ENCODE measurements around the gene GNGT1. TPM values are rescaled to one million over a fixed set of nuclear protein-coding genes. Genes with fewer than 3 reads are reported as not detected.

GNGT1 gene
- total and polyA plus RNA-seq, 10 donors = not detected

GRCh38 chr7:93894426-93894825 is 11.9 kb upstream of the GNGT1 start:
- no peak for DNase-seq
- H3K36me3 ChIP-seq = no peaks in the 10 kb centered on the region
- H3K4me3 ChIP-seq = no peak overlapping the region
- TF ChIP-seq POLR2A (IDR thresholded peaks at IDR 0.05) (no peak), POLR2AphosphoS5 (IDR thresholded peaks at IDR 0.05) (no peak), CTCF (IDR thresholded peaks at IDR 0.05 in 8 of 11, conservative IDR thresholded peaks at IDR 0.05 in 3 of 11) (no peak)
- no peak overlapping the region for H3K27ac ChIP-seq
- peaks cover 0 to 29% (median 18%) of the 10 kb centered on the region in 7 donors for H3K27me3 ChIP-seq (replicated peaks in 1 of 7)
- H3K4me1 ChIP-seq = peaks cover 0 to 17% (median 14%) of the 10 kb centered on the region in 6 donors
- intact Hi-C loops (cut with DNase I; ENCODE audit: low total_unique reads) = loop anchor here (10.0 kb wide), 1 partner anchor 200 kb away; no protein-coding TSS in a partner anchor
- whole genome bisulfite sequencing, 5 donors = 74 to 96% (median 84%) methylated on average over 1 of the region's 1 CpG
- H3K9me3 ChIP-seq = no peaks in the 10 kb centered on the region

- Histone ChIP-seq H3K27ac (no peak overlapping the region), H3K9me3 (no peaks in the 10 kb centered on the region), H3K4me3 (no peak overlapping the region), H3K27me3 (replicated peaks in 1 of 7) (peaks cover 0 to 24% (median 14%) of the 10 kb centered on the region in 7 donors), H3K36me3 (no peaks in the 10 kb centered on the region), H3K4me1 (peaks cover 0 to 11% (median 9%) of the 10 kb centered on the region in 6 donors)
- DNase-seq = no peak
- intact Hi-C loops (cut with DNase I; ENCODE audit: low total_unique reads) = loop anchor here (10.0 kb wide), 1 partner anchor 200 kb away; no protein-coding TSS in a partner anchor
- 74 to 90% (median 88%) methylated on average over 3 of the region's 3 CpGs for WGBS, 5 donors
- TF ChIP-seq CTCF (IDR thresholded peaks at IDR 0.05 in 8 of 11, conservative IDR thresholded peaks at IDR 0.05 in 3 of 11) = no peak
- no peak for TF ChIP-seq POLR2A (IDR thresholded peaks at IDR 0.05)
- TF ChIP-seq POLR2AphosphoS5 (IDR thresholded peaks at IDR 0.05) = no peak
These were observed 11.3 kb upstream of the GNGT1 start for GRCh38 chr7:93894966-93895640.

GRCh38 chr7:93895859-93896600 is 10.3 kb upstream of the GNGT1 start:
- Histone ChIP-seq H3K36me3 (no peaks in the 10 kb centered on the region), H3K4me3 (no peak overlapping the region), H3K4me1 (peaks cover 0 to 2% (median under 1%) of the 10 kb centered on the region in 6 donors), H3K27ac (no peak overlapping the region), H3K9me3 (no peaks in the 10 kb centered on the region), H3K27me3 (replicated peaks in 1 of 7) (peaks cover 0 to 15% (median 5%) of the 10 kb centered on the region in 7 donors)
- TF ChIP-seq POLR2A (IDR thresholded peaks at IDR 0.05) = no peak
- no peak for TF ChIP-seq CTCF (IDR thresholded peaks at IDR 0.05 in 8 of 11, conservative IDR thresholded peaks at IDR 0.05 in 3 of 11)
- TF ChIP-seq POLR2AphosphoS5 (IDR thresholded peaks at IDR 0.05) = no peak
- intact Hi-C loops (cut with DNase I; ENCODE audit: low total_unique reads) = loop anchor here (10.0 kb wide), 1 partner anchor 199 kb away; no protein-coding TSS in a partner anchor
- DNase-seq = no peak
- 90 to 93% (median 92%) methylated on average over 4 of the region's 4 CpGs for WGBS, 5 donors

- Histone ChIP-seq H3K9me3 (no peaks in the 10 kb centered on the region), H3K4me3 (no peak overlapping the region), H3K36me3 (no peaks in the 10 kb centered on the region), H3K27me3 (replicated peaks in 1 of 7) (peaks cover 0 to 6% (median 0%) of the 10 kb centered on the region in 7 donors), H3K27ac (no peak overlapping the region), H3K4me1 (peaks cover 0 to 4% (median 0%) of the 10 kb centered on the region in 6 donors)
- DNase-seq = no peak
- TF ChIP-seq POLR2AphosphoS5 (IDR thresholded peaks at IDR 0.05) (no peak), CTCF (IDR thresholded peaks at IDR 0.05 in 8 of 11, conservative IDR thresholded peaks at IDR 0.05 in 3 of 11) (no peak), POLR2A (IDR thresholded peaks at IDR 0.05) (no peak)
- 51 to 62% (median 58%) methylated on average over 2 of the region's 2 CpGs for WGBS, 5 donors
- intact Hi-C loops (cut with DNase I; ENCODE audit: low total_unique reads) = loop anchor here (10.0 kb wide), 1 partner anchor 197 kb away; no protein-coding TSS in a partner anchor
These were observed 8.7 kb upstream of the GNGT1 start for GRCh38 chr7:93897680-93898079.

Data from spleen (tissue), 11 donors.